A673 (cell line): ENCODE data around the gene DZIP1. TPM values are rescaled to one million over a fixed set of nuclear protein-coding genes. Genes with fewer than 3 reads are reported as not detected.
"Not testable (repeated sequence)": the region's sequence is repeated elsewhere in the genome, so short reads cannot be mapped to it uniquely, and the experiment has no call there.

Experiments used
- BruUV-seq: library from RNA; stranded (reverse); fragments of 400-500 nt; replicated peaks from 2 replicates; lab custom pipeline; 2021; lab: Mats Ljungman, UMichigan
- CTCF ChIA-PET: fragments of 300-600 bp; sonication (Branson Sonifier 250); formaldehyde crosslinking; loops from one replicate; lab custom pipeline; 2022; ENCODE audit warnings: antibody characterized with exemption; lab: Charles Lee
- POLR2A ChIA-PET: fragments of 300-600 bp; sonication (Branson Sonifier 250); formaldehyde crosslinking; loops from one replicate; lab custom pipeline; 2022; ENCODE audit warnings: antibody characterized with exemption; ENCODE audit not compliant: low non-redundant PET; lab: Charles Lee
- DNase-seq: peaks from one replicate; pipeline ENCODE4 v3.0.0-alpha.2; 2015; ENCODE audit warnings: low spot score
- H3K27ac ChIP-seq: fragments of 200-600 bp; sonication (generic); 2 replicates; pipeline ENCODE4 v1.5.1; 2016; ENCODE audit warnings: mixed run types, low read depth, mild to moderate bottlenecking, mixed read lengths, antibody characterized with exemption, low read length; ENCODE audit not compliant: poor library complexity, severe bottlenecking
- H3K27me3 ChIP-seq: fragments of 200-600 bp; sonication (generic); replicated peaks from 2 replicates; pipeline ENCODE4 v1.6.1; 2017; ENCODE audit warnings: mixed run types, low read depth, mild to moderate bottlenecking, mixed read lengths, antibody characterized with exemption, low read length; ENCODE audit not compliant: insufficient read depth, poor library complexity
- H3K36me3 ChIP-seq: fragments of 200-600 bp; sonication (generic); 2 replicates; pipeline ENCODE4 v1.6.1; 2016; ENCODE audit warnings: mixed run types, mild to moderate bottlenecking, mixed read lengths, antibody characterized with exemption, low read length; ENCODE audit not compliant: insufficient read depth, poor library complexity, severe bottlenecking
- H3K4me1 ChIP-seq: fragments of 200-600 bp; sonication (generic); 2 replicates; pipeline ENCODE4 v1.6.1; 2017; ENCODE audit warnings: mixed run types, mild to moderate bottlenecking, mixed read lengths, antibody characterized with exemption, low read length; ENCODE audit not compliant: insufficient read depth, poor library complexity, severe bottlenecking
- H3K4me3 ChIP-seq: fragments of 200-600 bp; sonication (generic); 2 replicates; pipeline ENCODE4 v1.5.1; 2016; ENCODE audit warnings: low read depth, mixed run types, mild to moderate bottlenecking, mixed read lengths, low read length; ENCODE audit not compliant: poor library complexity, severe bottlenecking
- H3K9me3 ChIP-seq: fragments of 200-600 bp; sonication (generic); 2 replicates; pipeline ENCODE4 v1.6.1; 2016; ENCODE audit warnings: mixed run types, low read depth, mild to moderate bottlenecking, mixed read lengths, antibody characterized with exemption, low read length; ENCODE audit not compliant: poor library complexity, severe bottlenecking
- EZH2 ChIP-seq: fragments of 200-600 bp; sonication (generic); IDR thresholded peaks from 2 replicates; pipeline ENCODE4 v1.6.1; 2017; ENCODE audit warnings: borderline replicate concordance, low read depth, mild to moderate bottlenecking, mixed read lengths, antibody characterized with exemption, low read length; ENCODE audit not compliant: poor library complexity, severe bottlenecking
- intact Hi-C: fragments of 100-400 bp; cut with micrococcal nuclease; formaldehyde crosslinking; loops from one replicate; pipeline ENCODE4 v1.10.0; 2022; ENCODE audit not compliant: unreplicated experiment
- total RNA-seq: library from RNA; stranded (reverse); gene quantifications from 2 replicates; pipeline ENCODE4 v1.2.3, GENCODE V29; 2021
- TF ChIP-seq, protein P1 (sequence below): fragments of 300-800, 200-600 bp; sonication (generic); conservative IDR thresholded peaks from 2 replicates; pipeline ENCODE4 v1.5.1; 2017; ENCODE audit warnings: low read depth, mild to moderate bottlenecking, antibody characterized with exemption, low read length, moderate library complexity, mixed read lengths

The DZIP1 gene
- total RNA-seq, 1 experiment from 2014 or later, result 6.1 TPM

DNA sequence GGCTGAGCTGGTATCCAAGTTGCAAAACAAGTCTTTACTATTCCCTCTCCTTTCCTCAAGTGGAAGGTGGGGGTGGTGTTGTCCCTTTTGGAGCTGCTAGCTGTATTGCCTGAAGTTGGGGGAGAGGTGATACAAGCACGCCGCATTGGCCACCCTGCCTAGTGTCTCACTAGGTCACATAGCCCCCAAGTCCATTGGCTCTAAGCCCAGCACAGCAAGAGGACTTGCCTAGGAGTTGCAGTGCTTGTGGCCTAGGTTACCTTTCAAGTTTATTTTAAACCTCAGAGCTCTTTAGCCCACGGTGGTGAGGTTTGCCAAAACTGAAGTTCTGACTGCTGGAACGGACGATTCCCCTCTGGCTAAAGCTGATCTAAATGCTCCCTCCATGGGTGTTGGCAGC, 27.1 kb upstream of the DZIP1 start:
- BruUV-seq, result no TSS peak
- CTCF ChIA-PET, result no interaction called here

DNA sequence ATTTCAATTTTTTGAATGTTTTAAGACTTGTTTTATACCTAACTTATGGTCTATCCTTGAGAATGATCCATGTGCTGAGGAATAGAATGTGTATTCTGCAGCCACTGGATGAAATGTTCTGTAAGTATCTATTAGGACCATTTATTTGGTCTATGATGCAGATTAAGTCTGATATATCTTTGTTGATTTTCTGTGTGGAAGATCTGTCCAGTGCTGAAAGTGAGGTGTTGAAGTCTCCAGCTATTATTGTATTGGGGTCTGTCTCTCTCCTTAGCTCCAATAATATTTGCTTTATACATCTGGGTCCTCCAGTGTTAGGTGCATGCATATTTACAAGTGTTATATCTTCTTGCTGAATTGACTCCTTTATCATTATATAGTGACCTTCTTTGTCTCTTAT, 22.7 kb upstream of the DZIP1 start:
- H3K4me3 ChIP-seq, intact Hi-C loops, H3K4me1 ChIP-seq, POLR2A ChIA-PET, H3K27me3 ChIP-seq, DNase-seq, H3K36me3 ChIP-seq, CTCF ChIA-PET, BruUV-seq, H3K27ac ChIP-seq: not testable (repeated sequence)
- peaks cover 47% of the 10 kb centered on the region for H3K9me3 ChIP-seq

More for the DNA sequence above, 27.1 kb upstream of the DZIP1 start:
- Histone ChIP-seq H3K9me3 (peaks cover 38% of the 10 kb centered on the region), H3K27me3 (no peaks in the 10 kb centered on the region), H3K4me3 (no peak overlapping the region), H3K36me3 (no peaks in the 10 kb centered on the region), H3K27ac (no peak overlapping the region), H3K4me1 (no peaks in the 10 kb centered on the region)
- no peak for DNase-seq
- TF ChIP-seq EZH2, result no peak
- TF ChIP-seq, protein P1, sequence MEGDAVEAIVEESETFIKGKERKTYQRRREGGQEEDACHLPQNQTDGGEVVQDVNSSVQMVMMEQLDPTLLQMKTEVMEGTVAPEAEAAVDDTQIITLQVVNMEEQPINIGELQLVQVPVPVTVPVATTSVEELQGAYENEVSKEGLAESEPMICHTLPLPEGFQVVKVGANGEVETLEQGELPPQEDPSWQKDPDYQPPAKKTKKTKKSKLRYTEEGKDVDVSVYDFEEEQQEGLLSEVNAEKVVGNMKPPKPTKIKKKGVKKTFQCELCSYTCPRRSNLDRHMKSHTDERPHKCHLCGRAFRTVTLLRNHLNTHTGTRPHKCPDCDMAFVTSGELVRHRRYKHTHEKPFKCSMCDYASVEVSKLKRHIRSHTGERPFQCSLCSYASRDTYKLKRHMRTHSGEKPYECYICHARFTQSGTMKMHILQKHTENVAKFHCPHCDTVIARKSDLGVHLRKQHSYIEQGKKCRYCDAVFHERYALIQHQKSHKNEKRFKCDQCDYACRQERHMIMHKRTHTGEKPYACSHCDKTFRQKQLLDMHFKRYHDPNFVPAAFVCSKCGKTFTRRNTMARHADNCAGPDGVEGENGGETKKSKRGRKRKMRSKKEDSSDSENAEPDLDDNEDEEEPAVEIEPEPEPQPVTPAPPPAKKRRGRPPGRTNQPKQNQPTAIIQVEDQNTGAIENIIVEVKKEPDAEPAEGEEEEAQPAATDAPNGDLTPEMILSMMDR, result no peak
- intact Hi-C loops, result no loop called here
- POLR2A ChIA-PET, result no interaction called here

DNA sequence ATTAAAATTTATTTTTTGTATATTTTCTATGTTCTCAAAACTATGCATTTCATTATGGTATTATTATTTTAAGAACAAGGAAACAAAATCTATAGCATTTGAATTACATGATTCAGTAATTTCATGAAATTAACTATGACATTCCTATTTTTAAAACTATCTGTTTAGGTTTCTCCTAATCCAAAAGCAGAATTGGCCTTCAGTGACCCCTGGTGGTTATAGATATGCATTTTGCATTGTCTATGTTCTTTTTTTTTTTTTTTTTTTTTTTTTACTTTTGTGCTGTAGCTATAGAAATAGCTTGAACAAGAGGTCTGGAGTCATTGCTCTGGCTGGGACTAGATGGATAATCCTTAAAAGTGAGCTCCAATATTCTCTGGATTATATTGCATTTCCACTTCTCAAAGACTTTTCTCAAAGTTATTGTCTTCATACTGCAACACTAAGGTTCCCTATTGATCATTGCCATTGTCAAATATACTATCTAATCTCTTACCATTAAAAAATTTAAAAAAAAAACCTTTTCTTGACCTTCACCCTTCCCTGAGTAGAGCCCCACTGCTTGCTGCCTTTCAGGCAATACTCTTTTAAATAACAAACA, 16.6 kb upstream of the DZIP1 start:
- Histone ChIP-seq H3K4me1 (no peaks in the 10 kb centered on the region), H3K27me3 (no peaks in the 10 kb centered on the region), H3K4me3 (no peak overlapping the region), H3K27ac (no peak overlapping the region), H3K36me3 (no peaks in the 10 kb centered on the region), H3K9me3 (peaks cover 8% of the 10 kb centered on the region)
- DNase-seq, result peak; percentile 61
- intact Hi-C loops, result loop anchor here (5.0 kb wide), 1 partner anchor 124 kb away; no protein-coding TSS in a partner anchor
- ChIA-PET POLR2A (no interaction called here), CTCF (interaction anchor here (0.6 to 0.7 kb wide), 10 partner anchors 16 to 809 kb away, joined by 3 to 14 read pairs (median 7); partner anchors contain the start of gene DNAJC3)
- TF ChIP-seq, protein P1, result peak; percentile 73
- no peak for TF ChIP-seq EZH2
- BruUV-seq, result no TSS peak

DNA sequence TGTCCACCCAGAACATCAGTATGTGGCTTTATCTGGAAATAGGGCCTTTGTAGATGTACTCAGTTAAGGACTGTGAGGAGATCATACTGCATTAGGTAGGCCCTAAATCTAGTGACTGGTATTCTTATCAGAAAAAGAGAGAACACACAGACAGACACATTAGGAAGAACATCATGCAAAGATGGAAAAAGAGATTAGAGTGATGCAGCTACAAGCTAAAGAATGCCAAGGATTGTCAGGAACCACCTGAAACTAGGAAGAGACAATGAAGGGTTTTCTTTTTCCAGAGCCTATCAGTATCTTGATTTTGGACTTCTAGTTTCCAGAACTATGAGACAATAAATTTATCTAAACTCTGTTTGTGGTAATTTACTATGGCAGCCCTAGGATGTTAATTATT, 15.0 kb upstream of the DZIP1 start:
- H3K27ac ChIP-seq, result no peak overlapping the region
- BruUV-seq, result no TSS peak
- H3K4me1 ChIP-seq, result no peaks in the 10 kb centered on the region
- CTCF ChIA-PET, result no interaction called here
- DNase-seq, result no peak
- TF ChIP-seq, protein P1, result no peak
- no peak for TF ChIP-seq EZH2
- H3K9me3 ChIP-seq, result no peaks in the 10 kb centered on the region
- intact Hi-C loops, result no loop called here
- POLR2A ChIA-PET, result no interaction called here
- H3K36me3 ChIP-seq, result no peaks in the 10 kb centered on the region
- H3K27me3 ChIP-seq, result no peaks in the 10 kb centered on the region
- H3K4me3 ChIP-seq, result no peak overlapping the region
